GM19043 (cell line): ENCODE measurements around the gene MAGEH1.
"Not testable (repeated sequence)": the region's sequence is repeated elsewhere in the genome, so short reads cannot be mapped to it uniquely, and the experiment has no call there.

Experiments
- ATAC-seq: cut with Tn5 transposase; IDR thresholded peaks from one replicate; pipeline ENCODE4 v1.9.1; 2021; ENCODE audit warnings: low read depth; ENCODE audit not compliant: unreplicated experiment

Gene MAGEH1

GRCh38 chrX:55451990-55452832, at the start of gene MAGEH1:
TSS of gene MAGEH1 (plus strand) at chrX:55452127. CDS start at chrX:55452375, 248 bp downstream.
- ATAC-seq: peak; percentile 97

- not testable (repeated sequence) for ATAC-seq
Measured at GRCh38 chrX:55427079-55427478, 24.8 kb upstream of the MAGEH1 start.

GRCh38 chrX:55443468-55443867, 8.5 kb upstream of the MAGEH1 start:
- not testable (repeated sequence) for ATAC-seq

- ATAC-seq: no peak
Measured at GRCh38 chrX:55450259-55450658, 1.7 kb upstream of the MAGEH1 start.

- ATAC-seq: no peak
Measured at GRCh38 chrX:55451141-55451540, 786 bp upstream of the MAGEH1 start.

- peak; percentile 14 for ATAC-seq
Measured at GRCh38 chrX:55451626-55451989, 319 bp upstream of the MAGEH1 start.

GRCh38 chrX:55452833-55453124, 852 bp downstream of the MAGEH1 start:
- no peak for ATAC-seq

GRCh38 chrX:55455708-55456107, 3.8 kb downstream of the MAGEH1 start:
- not testable (repeated sequence) for ATAC-seq

- ATAC-seq: not testable (repeated sequence)
Measured at GRCh38 chrX:55459426-55459825, 7.5 kb downstream of the MAGEH1 start.

- ATAC-seq: not testable (repeated sequence)
Measured at GRCh38 chrX:55459926-55460325, 8.0 kb downstream of the MAGEH1 start.

- peak; percentile 59 for ATAC-seq
Measured at GRCh38 chrX:55464050-55464449, 12.1 kb downstream of the MAGEH1 start.

GRCh38 chrX:55465108-55465507, 13.2 kb downstream of the MAGEH1 start:
- not testable (repeated sequence) for ATAC-seq

- not testable (repeated sequence) for ATAC-seq
Measured at GRCh38 chrX:55465791-55466190, 13.9 kb downstream of the MAGEH1 start.

GRCh38 chrX:55479956-55480355, 28.0 kb downstream of the MAGEH1 start:
- not testable (repeated sequence) for ATAC-seq

GRCh38 chrX:55480390-55481062, 28.6 kb downstream of the MAGEH1 start:
- no peak for ATAC-seq

GRCh38 chrX:55484948-55485347, 33.0 kb downstream of the MAGEH1 start:
- no peak for ATAC-seq

GRCh38 chrX:55486736-55487135, 34.8 kb downstream of the MAGEH1 start:
- no peak for ATAC-seq

- ATAC-seq: no peak
Measured at GRCh38 chrX:55487143-55487542, 35.2 kb downstream of the MAGEH1 start.

GRCh38 chrX:55488006-55488592, 36.2 kb downstream of the MAGEH1 start:
- ATAC-seq: peak; percentile 3

- peak; percentile 58 for ATAC-seq
Measured at GRCh38 chrX:55488593-55489313, 36.8 kb downstream of the MAGEH1 start.
